ENCODE measurements around the gene POLR2L. TPM values are rescaled to one million over a fixed set of nuclear protein-coding genes. Genes with fewer than 3 reads are reported as not detected.

POLR2L gene
- total and polyA plus RNA-seq, 3 experiments from 2014 or later = 114 to 182 (median 178) TPM

DNA sequence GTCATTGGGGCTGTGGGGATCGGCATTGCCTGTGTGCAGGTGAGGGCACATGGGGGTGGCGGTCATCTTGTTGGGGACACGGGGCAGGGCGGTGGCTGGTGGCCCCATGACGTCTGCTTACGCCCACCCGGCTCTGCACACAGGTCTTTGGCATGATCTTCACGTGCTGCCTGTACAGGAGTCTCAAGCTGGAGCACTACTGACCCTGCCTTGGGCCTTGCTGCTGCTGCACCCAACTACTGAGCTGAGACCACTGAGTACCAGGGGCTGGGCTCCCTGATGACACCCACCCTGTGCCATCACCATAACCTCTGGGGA lies 4.4 kb downstream of the POLR2L start:
- DNase-seq = no peak
- peaks cover 15 to 41% (median 15%) of the 10 kb centered on the region in 3 donors for H3K4me1 Mint-ChIP-seq
- Histone ChIP-seq H3K4me3 (ENCODE audit: low read length) (no peak overlapping the region), H3K9me3 (ENCODE audit: low read length) (no peaks in the 10 kb centered on the region), H3K27ac (ENCODE audit: low read depth, low read length) (no peak overlapping the region), H3K4me1 (ENCODE audit: insufficient read depth, low read length) (peaks cover 20% of the 10 kb centered on the region), H3K36me3 (ENCODE audit: insufficient read depth, low read length) (no peaks in the 10 kb centered on the region), H3K27me3 (ENCODE audit: insufficient read depth, low read length, poor library complexity, severe bottlenecking) (no peaks in the 10 kb centered on the region)
- H3K4me3 Mint-ChIP-seq = peak overlapping the region in 1 of 7 donors; percentile 60
- H3K36me3 Mint-ChIP-seq = peaks cover 0 to 37% (median 0%) of the 10 kb centered on the region in 3 donors
- H3K9me3 Mint-ChIP-seq = no peaks in the 10 kb centered on the region
- peak overlapping the region in 1 of 8 donors; percentile 23 for H3K27ac Mint-ChIP-seq
- no peaks in the 10 kb centered on the region for H3K27me3 Mint-ChIP-seq
- ChIA-PET CTCF (interaction anchor here (1.6 kb wide), 1 partner anchor 15 kb away, joined by 3 read pairs; no protein-coding TSS in a partner anchor), POLR2A (no interaction called here)

DNA sequence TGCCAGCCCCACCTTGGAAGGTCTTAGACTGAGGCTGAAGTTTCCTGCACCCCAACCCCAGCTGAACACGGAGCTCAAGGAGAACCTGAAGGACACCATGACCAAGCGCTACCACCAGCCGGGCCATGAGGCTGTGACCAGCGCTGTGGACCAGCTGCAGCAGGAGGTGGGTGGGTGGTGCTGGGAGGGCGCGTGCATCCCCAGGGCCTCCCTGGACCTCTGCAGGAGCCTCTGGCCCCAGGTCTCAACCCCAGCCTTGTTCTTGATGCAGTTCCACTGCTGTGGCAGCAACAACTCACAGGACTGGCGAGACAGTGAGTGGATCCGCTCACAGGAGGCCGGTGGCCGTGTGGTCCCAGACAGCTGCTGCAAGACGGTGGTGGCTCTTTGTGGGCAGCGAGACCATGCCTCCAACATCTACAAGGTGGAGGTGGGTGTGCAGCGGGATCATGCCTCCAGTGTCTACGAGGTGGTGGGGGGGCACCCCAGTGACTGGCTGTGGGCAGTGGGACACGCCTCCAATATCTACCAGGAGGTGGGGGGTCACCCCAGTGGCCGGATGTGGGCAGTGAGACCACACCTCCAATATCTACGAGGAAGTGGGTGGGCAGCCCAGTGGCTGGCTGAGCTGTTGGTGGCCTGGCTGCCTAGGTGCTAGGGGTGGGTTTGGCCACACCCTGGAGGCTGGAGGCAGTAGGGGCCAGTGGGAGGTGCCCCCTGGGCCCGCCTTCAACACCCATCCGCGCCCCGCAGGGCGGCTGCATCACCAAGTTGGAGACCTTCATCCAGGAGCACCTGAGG lies 4.9 kb downstream of the POLR2L start:
- Histone ChIP-seq H3K36me3 (ENCODE audit: insufficient read depth, low read length) (no peaks in the 10 kb centered on the region), H3K9me3 (ENCODE audit: low read length) (no peaks in the 10 kb centered on the region), H3K4me1 (ENCODE audit: insufficient read depth, low read length) (peaks cover 20% of the 10 kb centered on the region), H3K27me3 (ENCODE audit: insufficient read depth, low read length, poor library complexity, severe bottlenecking) (no peaks in the 10 kb centered on the region), H3K4me3 (ENCODE audit: low read length) (no peak overlapping the region), H3K27ac (ENCODE audit: low read depth, low read length) (no peak overlapping the region)
- ChIA-PET POLR2A (no interaction called here), CTCF (interaction anchor here (1.6 kb wide), 1 partner anchor 15 kb away, joined by 3 read pairs; no protein-coding TSS in a partner anchor)
- Mint-ChIP-seq H3K4me1 (peaks cover 15 to 42% (median 15%) of the 10 kb centered on the region in 3 donors), H3K27ac (peak overlapping the region in 2 of 8 donors; percentile 23 to 46), H3K27me3 (no peaks in the 10 kb centered on the region), H3K9me3 (no peaks in the 10 kb centered on the region), H3K4me3 (no peak overlapping the region), H3K36me3 (peaks cover 0 to 37% (median 0%) of the 10 kb centered on the region in 3 donors)
- DNase-seq = no peak

DNA sequence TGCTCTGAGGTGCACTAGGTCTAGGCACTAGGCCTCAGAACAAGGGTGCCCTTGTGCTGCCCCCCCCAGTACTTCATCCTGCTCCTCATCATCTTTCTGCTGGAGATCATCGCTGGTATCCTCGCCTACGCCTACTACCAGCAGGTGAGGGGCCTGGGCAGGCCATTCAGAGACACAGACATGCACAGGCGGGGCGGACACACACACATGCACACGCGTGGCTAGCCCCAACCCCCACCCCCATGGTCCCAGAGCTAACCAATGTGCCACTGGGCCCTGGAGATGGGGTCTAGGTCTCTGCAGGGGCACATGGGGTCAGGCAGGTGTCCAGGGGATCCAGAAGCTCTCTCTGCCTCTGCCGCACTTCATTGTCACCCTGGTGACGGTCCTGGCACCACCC lies 5.6 kb downstream of the POLR2L start:
- Histone ChIP-seq H3K36me3 (ENCODE audit: insufficient read depth, low read length) (no peaks in the 10 kb centered on the region), H3K27me3 (ENCODE audit: insufficient read depth, low read length, poor library complexity, severe bottlenecking) (no peaks in the 10 kb centered on the region), H3K4me1 (ENCODE audit: insufficient read depth, low read length) (peaks cover 23% of the 10 kb centered on the region), H3K4me3 (ENCODE audit: low read length) (no peak overlapping the region), H3K9me3 (ENCODE audit: low read length) (no peaks in the 10 kb centered on the region), H3K27ac (ENCODE audit: low read depth, low read length) (no peak overlapping the region)
- ChIA-PET POLR2A (no interaction called here), CTCF (interaction anchor here (0.9 to 1.6 kb wide), 2 partner anchors 14 to 18 kb away, joined by 3 read pairs; partner anchors contain the start of gene PNPLA2)
- H3K36me3 Mint-ChIP-seq = peaks cover 0 to 34% (median 0%) of the 10 kb centered on the region in 3 donors
- DNase-seq = no peak
- peaks cover 15 to 44% (median 16%) of the 10 kb centered on the region in 3 donors for H3K4me1 Mint-ChIP-seq
- H3K27me3 Mint-ChIP-seq = no peaks in the 10 kb centered on the region
- H3K9me3 Mint-ChIP-seq = no peaks in the 10 kb centered on the region
- H3K27ac Mint-ChIP-seq = no peak overlapping the region
- H3K4me3 Mint-ChIP-seq = no peak overlapping the region

DNA sequence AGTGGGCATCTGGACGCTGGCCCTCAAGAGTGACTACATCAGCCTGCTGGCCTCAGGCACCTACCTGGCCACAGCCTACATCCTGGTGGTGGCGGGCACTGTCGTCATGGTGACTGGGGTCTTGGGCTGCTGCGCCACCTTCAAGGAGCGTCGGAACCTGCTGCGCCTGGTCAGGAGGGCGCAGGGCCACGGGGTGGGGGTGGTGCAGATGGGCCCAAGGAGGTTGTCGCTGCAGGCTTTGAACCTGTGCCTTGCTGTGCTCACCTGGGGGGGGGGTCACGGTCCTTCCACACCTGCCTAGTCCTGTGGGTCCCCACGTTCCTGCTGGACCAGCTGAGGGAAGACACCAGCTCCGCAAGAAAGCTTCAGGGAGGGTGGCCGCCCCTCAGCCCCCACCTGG lies 6.1 kb downstream of the POLR2L start:
- peaks cover 14 to 46% (median 18%) of the 10 kb centered on the region in 3 donors for H3K4me1 Mint-ChIP-seq
- Histone ChIP-seq H3K9me3 (ENCODE audit: low read length) (no peaks in the 10 kb centered on the region), H3K4me1 (ENCODE audit: insufficient read depth, low read length) (peaks cover 21% of the 10 kb centered on the region), H3K27me3 (ENCODE audit: insufficient read depth, low read length, poor library complexity, severe bottlenecking) (no peaks in the 10 kb centered on the region), H3K36me3 (ENCODE audit: insufficient read depth, low read length) (no peaks in the 10 kb centered on the region), H3K27ac (ENCODE audit: low read depth, low read length) (no peak overlapping the region), H3K4me3 (ENCODE audit: low read length) (no peak overlapping the region)
- DNase-seq = no peak
- no peaks in the 10 kb centered on the region for H3K27me3 Mint-ChIP-seq
- ChIA-PET CTCF (interaction anchor here (0.9 kb wide), 1 partner anchor 17 kb away, joined by 3 read pairs; the partner anchor contains the start of gene PNPLA2), POLR2A (no interaction called here)
- H3K9me3 Mint-ChIP-seq = no peaks in the 10 kb centered on the region
- H3K4me3 Mint-ChIP-seq = no peak overlapping the region
- no peak overlapping the region for H3K27ac Mint-ChIP-seq
- H3K36me3 Mint-ChIP-seq = peaks cover 0 to 34% (median 0%) of the 10 kb centered on the region in 3 donors

DNA sequence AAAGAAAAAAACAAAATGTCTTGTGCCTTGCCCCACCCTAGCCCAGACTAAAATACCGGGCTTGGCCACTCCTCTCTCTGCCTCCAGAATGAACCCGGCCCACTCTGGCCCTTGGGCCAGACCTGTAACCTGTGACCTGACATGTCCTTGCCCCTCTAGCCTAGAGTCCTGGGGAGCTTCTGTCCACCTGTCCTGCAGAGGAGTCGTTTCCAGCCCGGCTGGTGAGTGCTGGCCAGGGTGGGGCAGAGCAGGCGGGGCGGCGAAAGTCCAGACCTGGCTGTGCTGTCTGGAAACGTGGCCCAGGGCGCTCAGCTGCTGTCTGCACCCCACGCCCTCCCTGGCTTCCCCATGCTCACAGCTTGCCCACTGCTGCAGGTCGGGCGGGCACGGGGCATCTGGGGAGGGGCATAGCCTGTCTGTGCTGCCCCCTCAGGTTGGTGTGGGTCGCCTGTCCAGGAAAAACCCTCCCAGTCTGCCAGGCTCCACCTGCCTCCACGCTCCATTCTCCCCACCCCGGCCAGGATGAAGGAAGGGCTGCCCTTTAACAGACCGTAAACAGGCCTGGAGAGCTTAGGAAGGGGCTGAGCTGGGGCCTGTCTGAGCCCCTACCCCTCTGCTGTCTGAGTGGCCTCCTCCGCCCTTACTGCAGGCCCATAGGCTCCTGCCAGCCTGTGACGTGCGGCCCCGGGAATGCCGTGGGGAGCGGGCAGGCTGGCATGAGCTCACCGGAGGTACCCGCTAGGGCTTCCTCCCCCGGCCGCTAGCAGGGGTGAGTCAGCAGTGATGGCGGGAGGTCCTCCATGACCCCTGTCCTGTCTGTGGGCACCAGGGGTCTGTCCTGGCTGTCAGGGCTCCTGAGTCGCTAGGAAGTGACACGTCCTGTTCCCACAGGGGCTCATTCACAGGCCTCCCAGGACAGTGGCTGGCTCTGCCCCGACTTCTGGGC lies 7.7 kb downstream of the POLR2L start:
- Mint-ChIP-seq H3K9me3 (no peaks in the 10 kb centered on the region), H3K36me3 (peaks cover 0 to 23% (median 0%) of the 10 kb centered on the region in 3 donors), H3K4me1 (peaks cover 0 to 48% (median 7%) of the 10 kb centered on the region in 3 donors), H3K27ac (peak overlapping the region in 4 of 8 donors; percentile 38 to 84 (median 56)), H3K27me3 (peaks cover 0 to under 1% of the 10 kb centered on the region in 2 donors), H3K4me3 (peak overlapping the region in 6 of 7 donors; percentile 60 to 77 (median 74))
- Histone ChIP-seq H3K4me1 (ENCODE audit: insufficient read depth, low read length) (peaks cover 28% of the 10 kb centered on the region), H3K36me3 (ENCODE audit: insufficient read depth, low read length) (no peaks in the 10 kb centered on the region), H3K4me3 (ENCODE audit: low read length) (no peak overlapping the region), H3K27ac (ENCODE audit: low read depth, low read length) (no peak overlapping the region), H3K9me3 (ENCODE audit: low read length) (no peaks in the 10 kb centered on the region), H3K27me3 (ENCODE audit: insufficient read depth, low read length, poor library complexity, severe bottlenecking) (peaks cover 1% of the 10 kb centered on the region)
- no peak for DNase-seq
- ChIA-PET POLR2A (interaction anchor here (0.7 to 1.3 kb wide), 2 partner anchors 8 to 17 kb away, joined by 3 to 6 read pairs; partner anchors contain the start of genes POLR2L and TSPAN4), CTCF (interaction anchor here (1.0 to 1.1 kb wide), 2 partner anchors 8 to 24 kb away, joined by 3 read pairs; partner anchors contain the start of gene TSPAN4)

DNA sequence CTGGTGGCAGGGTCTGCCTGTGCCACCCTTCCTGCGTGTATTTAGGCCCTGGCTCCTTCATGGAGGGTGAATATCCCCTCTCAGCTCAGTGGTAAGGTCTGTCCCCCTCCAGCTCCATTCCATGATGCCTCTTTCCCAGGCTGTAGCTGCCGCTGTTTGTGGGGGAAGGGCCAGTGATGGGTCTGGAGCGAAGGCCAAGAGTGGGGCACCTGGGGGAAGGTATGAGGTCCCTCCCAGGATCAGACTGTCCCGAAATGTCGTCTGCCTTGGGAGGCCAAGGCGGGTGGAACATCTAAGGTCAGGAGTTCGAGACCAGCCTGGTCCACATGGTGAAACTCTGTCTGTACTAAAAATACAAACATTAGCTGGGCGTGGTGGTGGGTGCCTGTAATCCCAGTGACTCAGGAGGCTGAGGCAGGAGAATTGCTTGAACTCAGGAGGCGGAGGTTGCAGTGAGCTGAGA lies 8.4 kb downstream of the POLR2L start:
- POLR2A ChIA-PET = interaction anchor here (0.7 to 1.3 kb wide), 2 partner anchors 9 to 17 kb away, joined by 3 to 6 read pairs; partner anchors contain the start of genes POLR2L and TSPAN4

DNA sequence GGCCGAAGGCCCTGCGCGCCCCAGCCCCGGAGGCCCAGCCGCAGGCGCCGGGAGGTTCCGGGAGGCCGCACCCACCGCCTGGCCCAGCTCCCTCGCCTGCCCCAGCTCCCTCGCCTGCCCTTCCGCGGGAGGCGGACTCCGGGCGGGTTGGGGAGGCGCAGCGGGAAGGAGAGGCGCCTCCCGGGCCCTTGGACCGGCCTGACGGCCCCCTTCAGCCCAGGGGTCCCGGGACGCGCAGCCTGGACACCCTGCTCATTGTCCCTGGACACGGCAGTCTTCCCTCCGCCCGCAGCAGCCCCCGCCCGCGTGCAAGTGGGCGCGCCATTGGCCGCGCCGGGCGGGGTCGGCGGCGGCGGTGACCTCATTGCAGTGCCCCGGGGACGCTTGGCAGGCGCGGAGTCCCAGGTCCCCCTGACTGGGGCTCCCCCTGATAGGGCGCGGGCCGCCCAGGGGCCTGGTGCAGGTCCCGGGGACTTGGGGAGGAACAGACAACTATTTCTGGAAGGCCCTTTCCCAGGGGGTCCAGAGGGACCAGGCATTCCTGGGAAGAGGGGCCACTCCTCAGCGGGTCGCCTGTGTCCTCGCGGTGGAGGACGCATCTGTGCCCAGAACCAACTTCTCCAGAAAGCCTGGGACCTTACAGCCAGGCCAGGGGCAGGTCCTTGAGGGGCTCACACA lies 9.1 kb downstream of the POLR2L start:
- ChIA-PET CTCF (interaction anchor here (1.1 kb wide), 1 partner anchor 9 kb away, joined by 6 read pairs; the partner anchor contains the start of genes POLR2L and TSPAN4), POLR2A (interaction anchor here (0.7 to 1.3 kb wide), 3 partner anchors 9 to 24 kb away, joined by 3 to 6 read pairs (median 5); partner anchors contain the start of genes POLR2L, RPLP2 and TSPAN4)
- Histone ChIP-seq H3K27ac (ENCODE audit: low read depth, low read length) (peak overlapping the region; percentile 59), H3K9me3 (ENCODE audit: low read length) (no peaks in the 10 kb centered on the region), H3K4me1 (ENCODE audit: insufficient read depth, low read length) (peaks cover 35% of the 10 kb centered on the region), H3K27me3 (ENCODE audit: insufficient read depth, low read length, poor library complexity, severe bottlenecking) (peaks cover 11% of the 10 kb centered on the region), H3K4me3 (ENCODE audit: low read length) (peak overlapping the region; percentile 34), H3K36me3 (ENCODE audit: insufficient read depth, low read length) (no peaks in the 10 kb centered on the region)
- H3K27me3 Mint-ChIP-seq = peaks cover 3 to 11% of the 10 kb centered on the region in 2 donors
- DNase-seq = peak in 1 of 5 donors; percentile 51
- peaks cover 0 to 10% (median 0%) of the 10 kb centered on the region in 3 donors for H3K36me3 Mint-ChIP-seq
- no peaks in the 10 kb centered on the region for H3K9me3 Mint-ChIP-seq
- H3K4me3 Mint-ChIP-seq = peak overlapping the region; percentile 41 to 87 (median 72)
- peaks cover 0 to 59% (median 10%) of the 10 kb centered on the region in 3 donors for H3K4me1 Mint-ChIP-seq
- H3K27ac Mint-ChIP-seq = no peak overlapping the region

More for the DNA sequence above, 8.4 kb downstream of the POLR2L start:
- Mint-ChIP-seq H3K4me1 (peaks cover 0 to 56% (median 10%) of the 10 kb centered on the region in 3 donors), H3K9me3 (no peaks in the 10 kb centered on the region), H3K27me3 (peaks cover 0 to 9% of the 10 kb centered on the region in 2 donors), H3K4me3 (peak overlapping the region; percentile 41 to 87 (median 72)), H3K36me3 (peaks cover 0 to 15% (median 0%) of the 10 kb centered on the region in 3 donors), H3K27ac (peak overlapping the region in 5 of 8 donors; percentile 38 to 84 (median 47))
- no peak for DNase-seq
- no peaks in the 10 kb centered on the region for H3K9me3 ChIP-seq (ENCODE audit: low read length)
- peak overlapping the region; percentile 59 for H3K27ac ChIP-seq (ENCODE audit: low read depth, low read length)
- peaks cover 35% of the 10 kb centered on the region for H3K4me1 ChIP-seq (ENCODE audit: insufficient read depth, low read length)
- H3K36me3 ChIP-seq (ENCODE audit: insufficient read depth, low read length) = no peaks in the 10 kb centered on the region
- CTCF ChIA-PET = interaction anchor here (1.0 kb wide), 1 partner anchor 9 kb away, joined by 3 read pairs; the partner anchor contains the start of gene TSPAN4
- no peak overlapping the region for H3K4me3 ChIP-seq (ENCODE audit: low read length)
- peaks cover 8% of the 10 kb centered on the region for H3K27me3 ChIP-seq (ENCODE audit: insufficient read depth, low read length, poor library complexity, severe bottlenecking)

Data from CD8-positive, alpha-beta memory T cell (primary cell).